OCI-M1 (cell line): Measurements from ENCODE around the gene INSIG2.

ENCODE experiments used
- DNase-seq: peaks from one replicate; lab custom pipeline; 2025; lab: John Stamatoyannopoulos, UW

Gene INSIG2

GRCh38 chr2:118088051-118089024 is at the start of gene INSIG2:
INSIG2 (plus strand) TSS chr2:118088471; CDS start chr2:118096557, 8,086 bp downstream.
- peak; percentile 98 for DNase-seq

- DNase-seq: no peak
Measured at GRCh38 chr2:118040891-118041290, 47.4 kb upstream of the INSIG2 start.

- DNase-seq: no peak
Measured at GRCh38 chr2:118044103-118044716, 44.1 kb upstream of the INSIG2 start.

- no peak for DNase-seq
Measured at GRCh38 chr2:118044854-118045253, 43.4 kb upstream of the INSIG2 start.

GRCh38 chr2:118045286-118045685 is 43.0 kb upstream of the INSIG2 start:
- no peak for DNase-seq

- DNase-seq: peak; percentile 59
Measured at GRCh38 chr2:118046634-118047210, 41.5 kb upstream of the INSIG2 start.

- DNase-seq: no peak
Measured at GRCh38 chr2:118047380-118047826, 40.9 kb upstream of the INSIG2 start.

GRCh38 chr2:118048401-118048800 is 39.9 kb upstream of the INSIG2 start:
- DNase-seq: no peak

GRCh38 chr2:118049140-118049815 is 39.0 kb upstream of the INSIG2 start:
- DNase-seq: no peak

GRCh38 chr2:118049816-118050140 is 38.5 kb upstream of the INSIG2 start:
- DNase-seq: no peak

- no peak for DNase-seq
Measured at GRCh38 chr2:118050386-118050785, 37.9 kb upstream of the INSIG2 start.

GRCh38 chr2:118050974-118051373 is 37.3 kb upstream of the INSIG2 start:
- DNase-seq: no peak

GRCh38 chr2:118051826-118052358 is 36.4 kb upstream of the INSIG2 start:
- no peak for DNase-seq

GRCh38 chr2:118052474-118052873 is 35.8 kb upstream of the INSIG2 start:
- no peak for DNase-seq

- no peak for DNase-seq
Measured at GRCh38 chr2:118053681-118054080, 34.6 kb upstream of the INSIG2 start.

GRCh38 chr2:118054213-118055008 is 33.9 kb upstream of the INSIG2 start:
- no peak for DNase-seq

GRCh38 chr2:118055512-118056164 is 32.6 kb upstream of the INSIG2 start:
- no peak for DNase-seq

- DNase-seq: no peak
Measured at GRCh38 chr2:118056165-118056534, 32.1 kb upstream of the INSIG2 start.

- DNase-seq: no peak
Measured at GRCh38 chr2:118056801-118057200, 31.5 kb upstream of the INSIG2 start.

- DNase-seq: no peak
Measured at GRCh38 chr2:118058951-118059350, 29.3 kb upstream of the INSIG2 start.
